GM12865 (cell line): Measurements from ENCODE around the gene TLX1.

Source experiments
- DNase-seq: peaks from one replicate; pipeline ENCODE4 v3.0.0; 2010; ENCODE audit warnings: low read depth
- H3K4me3 ChIP-seq: 2 replicates; pipeline ENCODE4 v1.5.1; 2011; ENCODE audit warnings: mild to moderate bottlenecking, low read depth, low read length, control low read depth
- CTCF ChIP-seq: IDR thresholded peaks from 2 replicates; pipeline ENCODE4 v1.5.1; 2011; ENCODE audit warnings: low read length, control low read depth, low read depth, inconsistent platforms; ENCODE audit not compliant: insufficient read depth; ENCODE audit errors: missing control alignments

Gene TLX1

GRCh38 chr10:101134299-101135127 lies 3.4 kb downstream of the TLX1 start:
- TF ChIP-seq CTCF, result no peak
- no peak for DNase-seq
- H3K4me3 ChIP-seq, result no peak overlapping the region

- H3K4me3 ChIP-seq, result no peak overlapping the region
- no peak for DNase-seq
- no peak for TF ChIP-seq CTCF
Measured at GRCh38 chr10:101135141-101136006, 4.3 kb downstream of the TLX1 start.

- no peak for DNase-seq
- no peak overlapping the region for H3K4me3 ChIP-seq
- no peak for TF ChIP-seq CTCF
Measured at GRCh38 chr10:101136007-101136707, 5.1 kb downstream of the TLX1 start.

- no peak overlapping the region for H3K4me3 ChIP-seq
- DNase-seq, result no peak
- TF ChIP-seq CTCF, result no peak
Measured at GRCh38 chr10:101136708-101137121, 5.6 kb downstream of the TLX1 start.

- no peak for DNase-seq
- TF ChIP-seq CTCF, result no peak
- no peak overlapping the region for H3K4me3 ChIP-seq
Measured at GRCh38 chr10:101137271-101137670, 6.2 kb downstream of the TLX1 start.

GRCh38 chr10:101138788-101139420 lies 7.8 kb downstream of the TLX1 start:
- no peak for TF ChIP-seq CTCF
- DNase-seq, result no peak
- H3K4me3 ChIP-seq, result no peak overlapping the region
